ENCODE measurements around the gene IL17RD. TPM values are rescaled to one million over a fixed set of nuclear protein-coding genes. Genes with fewer than 3 reads are reported as not detected.

IL17RD gene
- total and polyA plus RNA-seq, 9 of the 15 experiments (the other 6 are each of a cell fraction or from before 2014, with no cell fraction given), result under 0.01 to 0.09 (median 0.04) TPM; not detected in 4

DNA sequence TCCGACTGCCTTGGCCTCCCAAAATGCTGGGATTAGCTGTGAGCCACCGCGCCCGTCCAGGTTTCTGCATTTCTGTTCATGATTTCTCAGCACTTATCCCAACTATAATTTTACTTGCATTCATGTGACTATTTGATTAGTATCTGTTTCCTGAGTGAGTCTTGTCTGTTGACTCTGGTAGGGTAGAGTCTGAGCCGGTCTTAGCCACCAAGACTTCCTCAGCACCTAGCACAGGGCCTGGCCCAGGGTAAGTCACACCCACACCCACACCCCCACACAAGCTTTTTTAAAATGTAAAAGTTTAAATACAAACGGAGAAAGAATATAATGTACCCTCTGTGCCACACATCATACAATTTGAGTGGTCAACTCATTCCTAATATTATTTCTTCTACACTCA, 107.8 kb downstream of the IL17RD start:
- H3K4me1 ChIP-seq (replicated peaks in 1 of 2; ENCODE audit: control insufficient read depth in 2 of 2, insufficient read depth in 2 of 2, low read length in 2 of 2), result peaks cover 0 to 6% of the 10 kb centered on the region in 2 experiments; a peak in 2 of 5 replicates
- 59% methylated on average over 5 of the region's 6 CpGs for WGBS (ENCODE audit: insufficient coverage, low coverage, missing lambda C conversion rate)

More for the DNA sequence above, 107.8 kb downstream of the IL17RD start:
- Histone ChIP-seq H3K9ac (ENCODE audit: insufficient read depth in 1 of 2, low read depth in 2 of 2, low read length in 2 of 2) (no peak overlapping the region), H3K4me2 (ENCODE audit: insufficient read depth, low read length) (no peak overlapping the region), H4K20me1 (replicated peaks; ENCODE audit: control insufficient read depth, insufficient read depth, low read length) (no peaks in the 10 kb centered on the region), H3K79me2 (ENCODE audit: control insufficient read depth, insufficient read depth, low read length) (no peaks in the 10 kb centered on the region), H3K36me3 (ENCODE audit: control insufficient read depth, insufficient read depth, low read length) (no peaks in the 10 kb centered on the region), H2AFZ (ENCODE audit: low read depth, low read length) (no peak overlapping the region), H3K27ac (ENCODE audit: extremely low read depth, low read depth, low read length) (no peak overlapping the region), H3K27me3 (ENCODE audit: control insufficient read depth in 2 of 2, insufficient read depth in 2 of 2, low read length in 2 of 2) (no peaks in the 10 kb centered on the region; a peak in 1 of 5 replicates), H3K4me3 (no peak overlapping the region), H3K9me3 (replicated peaks; ENCODE audit: control insufficient read depth, insufficient read depth, low read depth, low read length) (no peaks in the 10 kb centered on the region), H3K9me1 (ENCODE audit: control insufficient read depth, insufficient read depth, low read length) (no peaks in the 10 kb centered on the region)
- intact Hi-C loops (cut with micrococcal nuclease), result no loop called here
- ChIA-PET CTCF (ENCODE audit: low intra/inter-chr PET ratio) (no interaction called here), POLR2A (no interaction called here)
- no TSS peak for BruUV-seq (replicated peaks)
- ATAC-seq (no peak), FAIRE-seq (no peak), DNase-seq (ENCODE audit: extremely low read depth in 1 of 4, low spot score in 3 of 4) (no peak)
- in situ Hi-C loops (cut with MboI), result no loop called here
- no peak for TF ChIP-seq SNRNP70 (optimal IDR thresholded peaks at IDR 0.05; ENCODE audit: low read depth, low read length)
- no peak for TF ChIP-seq HSF4 (CRISPR knock-in tag; IDR thresholded peaks at IDR 0.05; ENCODE audit: borderline replicate concordance)
- no peak for TF ChIP-seq ZC3H4 (CRISPR knock-in tag; IDR thresholded peaks at IDR 0.05; ENCODE audit: borderline replicate concordance)
- TF ChIP-seq, protein P1, sequence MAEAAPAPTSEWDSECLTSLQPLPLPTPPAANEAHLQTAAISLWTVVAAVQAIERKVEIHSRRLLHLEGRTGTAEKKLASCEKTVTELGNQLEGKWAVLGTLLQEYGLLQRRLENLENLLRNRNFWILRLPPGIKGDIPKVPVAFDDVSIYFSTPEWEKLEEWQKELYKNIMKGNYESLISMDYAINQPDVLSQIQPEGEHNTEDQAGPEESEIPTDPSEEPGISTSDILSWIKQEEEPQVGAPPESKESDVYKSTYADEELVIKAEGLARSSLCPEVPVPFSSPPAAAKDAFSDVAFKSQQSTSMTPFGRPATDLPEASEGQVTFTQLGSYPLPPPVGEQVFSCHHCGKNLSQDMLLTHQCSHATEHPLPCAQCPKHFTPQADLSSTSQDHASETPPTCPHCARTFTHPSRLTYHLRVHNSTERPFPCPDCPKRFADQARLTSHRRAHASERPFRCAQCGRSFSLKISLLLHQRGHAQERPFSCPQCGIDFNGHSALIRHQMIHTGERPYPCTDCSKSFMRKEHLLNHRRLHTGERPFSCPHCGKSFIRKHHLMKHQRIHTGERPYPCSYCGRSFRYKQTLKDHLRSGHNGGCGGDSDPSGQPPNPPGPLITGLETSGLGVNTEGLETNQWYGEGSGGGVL (CRISPR knock-in tag; IDR thresholded peaks at IDR 0.05), result no peak
- TF ChIP-seq, protein P2, sequence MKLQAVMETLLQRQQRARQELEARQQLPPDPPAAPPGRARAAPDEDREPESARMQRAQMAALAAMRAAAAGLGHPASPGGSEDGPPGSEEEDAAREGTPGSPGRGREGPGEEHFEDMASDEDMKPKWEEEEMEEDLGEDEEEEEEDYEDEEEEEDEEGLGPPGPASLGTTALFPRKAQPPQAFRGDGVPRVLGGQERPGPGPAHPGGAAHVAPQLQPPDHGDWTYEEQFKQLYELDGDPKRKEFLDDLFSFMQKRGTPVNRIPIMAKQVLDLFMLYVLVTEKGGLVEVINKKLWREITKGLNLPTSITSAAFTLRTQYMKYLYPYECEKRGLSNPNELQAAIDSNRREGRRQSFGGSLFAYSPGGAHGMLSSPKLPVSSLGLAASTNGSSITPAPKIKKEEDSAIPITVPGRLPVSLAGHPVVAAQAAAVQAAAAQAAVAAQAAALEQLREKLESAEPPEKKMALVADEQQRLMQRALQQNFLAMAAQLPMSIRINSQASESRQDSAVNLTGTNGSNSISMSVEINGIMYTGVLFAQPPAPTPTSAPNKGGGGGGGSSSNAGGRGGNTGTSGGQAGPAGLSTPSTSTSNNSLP (IDR thresholded peaks at IDR 0.05; ENCODE audit: borderline replicate concordance, low read depth, low read length), result no peak
- TF ChIP-seq, protein P3, sequence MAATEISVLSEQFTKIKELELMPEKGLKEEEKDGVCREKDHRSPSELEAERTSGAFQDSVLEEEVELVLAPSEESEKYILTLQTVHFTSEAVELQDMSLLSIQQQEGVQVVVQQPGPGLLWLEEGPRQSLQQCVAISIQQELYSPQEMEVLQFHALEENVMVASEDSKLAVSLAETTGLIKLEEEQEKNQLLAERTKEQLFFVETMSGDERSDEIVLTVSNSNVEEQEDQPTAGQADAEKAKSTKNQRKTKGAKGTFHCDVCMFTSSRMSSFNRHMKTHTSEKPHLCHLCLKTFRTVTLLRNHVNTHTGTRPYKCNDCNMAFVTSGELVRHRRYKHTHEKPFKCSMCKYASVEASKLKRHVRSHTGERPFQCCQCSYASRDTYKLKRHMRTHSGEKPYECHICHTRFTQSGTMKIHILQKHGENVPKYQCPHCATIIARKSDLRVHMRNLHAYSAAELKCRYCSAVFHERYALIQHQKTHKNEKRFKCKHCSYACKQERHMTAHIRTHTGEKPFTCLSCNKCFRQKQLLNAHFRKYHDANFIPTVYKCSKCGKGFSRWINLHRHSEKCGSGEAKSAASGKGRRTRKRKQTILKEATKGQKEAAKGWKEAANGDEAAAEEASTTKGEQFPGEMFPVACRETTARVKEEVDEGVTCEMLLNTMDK (IDR thresholded peaks at IDR 0.05; ENCODE audit: borderline replicate concordance, insufficient read depth, low read depth, low read length, poor library complexity, severe bottlenecking), result no peak
- TF ChIP-seq RBFOX2 (IDR thresholded peaks at IDR 0.05; ENCODE audit: low read depth, low read length), result no peak

Measured in K562 (cell line).